NB4 (cell line): ENCODE measurements around the gene EIF4B.

ENCODE experiments used
- MAX ChIP-seq: IDR thresholded peaks from 2 replicates; pipeline ENCODE4 v1.6.1; 2011; ENCODE audit warnings: low read depth, low read length
- MYC ChIP-seq: IDR thresholded peaks from 2 replicates; pipeline ENCODE4 v1.6.1; 2011; ENCODE audit warnings: low read depth, low read length
- TF ChIP-seq, protein P1 (sequence below): IDR thresholded peaks from one replicate; pipeline ENCODE4 v1.5.1; 2012; ENCODE audit warnings: low read depth, low read length

DNA sequence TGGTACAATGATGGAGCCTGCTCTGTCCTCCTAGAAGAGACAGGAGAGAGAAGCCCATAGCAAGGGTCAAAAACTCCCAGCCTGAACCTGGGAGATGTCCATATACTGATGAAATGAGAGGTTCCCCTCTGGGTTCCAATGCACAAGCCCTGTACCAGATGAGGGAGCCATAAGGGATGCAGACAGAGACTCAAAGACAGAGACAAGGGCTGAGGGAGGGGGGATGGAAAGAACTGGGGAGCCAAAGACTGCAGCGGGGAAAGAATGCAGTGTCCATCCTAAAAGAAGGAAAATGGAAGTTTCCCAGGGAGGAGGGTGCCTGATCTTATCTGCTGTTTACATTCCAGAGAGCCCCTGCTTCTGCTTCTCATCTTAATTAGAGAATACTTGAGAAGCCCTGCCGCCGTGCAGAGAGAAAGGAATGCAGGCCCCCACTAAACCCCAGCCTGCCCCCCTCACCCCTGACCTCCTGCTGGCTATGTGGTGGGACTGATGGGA is 29.6 kb upstream of the EIF4B start:
- TF ChIP-seq MAX = no peak
- TF ChIP-seq, protein P1, sequence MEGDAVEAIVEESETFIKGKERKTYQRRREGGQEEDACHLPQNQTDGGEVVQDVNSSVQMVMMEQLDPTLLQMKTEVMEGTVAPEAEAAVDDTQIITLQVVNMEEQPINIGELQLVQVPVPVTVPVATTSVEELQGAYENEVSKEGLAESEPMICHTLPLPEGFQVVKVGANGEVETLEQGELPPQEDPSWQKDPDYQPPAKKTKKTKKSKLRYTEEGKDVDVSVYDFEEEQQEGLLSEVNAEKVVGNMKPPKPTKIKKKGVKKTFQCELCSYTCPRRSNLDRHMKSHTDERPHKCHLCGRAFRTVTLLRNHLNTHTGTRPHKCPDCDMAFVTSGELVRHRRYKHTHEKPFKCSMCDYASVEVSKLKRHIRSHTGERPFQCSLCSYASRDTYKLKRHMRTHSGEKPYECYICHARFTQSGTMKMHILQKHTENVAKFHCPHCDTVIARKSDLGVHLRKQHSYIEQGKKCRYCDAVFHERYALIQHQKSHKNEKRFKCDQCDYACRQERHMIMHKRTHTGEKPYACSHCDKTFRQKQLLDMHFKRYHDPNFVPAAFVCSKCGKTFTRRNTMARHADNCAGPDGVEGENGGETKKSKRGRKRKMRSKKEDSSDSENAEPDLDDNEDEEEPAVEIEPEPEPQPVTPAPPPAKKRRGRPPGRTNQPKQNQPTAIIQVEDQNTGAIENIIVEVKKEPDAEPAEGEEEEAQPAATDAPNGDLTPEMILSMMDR = no peak
- TF ChIP-seq MYC = no peak
